ENCODE results near the gene ACER3. TPM values are rescaled to one million over a fixed set of nuclear protein-coding genes. Genes with fewer than 3 reads are reported as not detected.

The ACER3 gene
- total and polyA plus RNA-seq, 4 donors, result 1.9 to 5.9 (median 4.2) TPM

- H3K36me3 ChIP-seq (ENCODE audit: control insufficient read depth in 4 of 4, insufficient read depth in 3 of 4, low read depth in 1 of 4, low read length in 3 of 4), result no peaks in the 10 kb centered on the region
- H3K27me3 ChIP-seq (ENCODE audit: control insufficient read depth in 4 of 4, insufficient read depth in 4 of 4, low read length in 3 of 4), result no peaks in the 10 kb centered on the region
- no peak for DNase-seq (ENCODE audit: low spot score)
- no peak overlapping the region for H3K27ac ChIP-seq (ENCODE audit: low read depth in 1 of 2, low read length in 2 of 2)
- H3K4me1 ChIP-seq (ENCODE audit: control insufficient read depth in 4 of 4, insufficient read depth in 4 of 4, low read length in 3 of 4), result peaks cover 3 to 10% (median 7%) of the 10 kb centered on the region in 4 donors
- peaks cover 0 to 8% (median under 1%) of the 10 kb centered on the region in 4 donors for H3K9me3 ChIP-seq (ENCODE audit: control insufficient read depth in 4 of 4, low read length in 3 of 4)
- WGBS, result 88% methylated on average over 14 of the region's 14 CpGs
- TF ChIP-seq RAD21 (IDR thresholded peaks at IDR 0.05), result no peak
- no peak overlapping the region for H3K4me3 ChIP-seq (ENCODE audit: low read depth in 1 of 3, low read length in 3 of 3)
- no peak overlapping the region for H3K9ac ChIP-seq (ENCODE audit: low read depth in 1 of 2, low read length in 2 of 2)
Observed at GRCh38 chr11:77053217-77054015, 192.7 kb downstream of the ACER3 start.

GRCh38 chr11:77054084-77054483, 193.4 kb downstream of the ACER3 start:
- H3K27ac ChIP-seq (ENCODE audit: low read depth in 1 of 2, low read length in 2 of 2), result no peak overlapping the region
- peaks cover 3 to 10% (median 7%) of the 10 kb centered on the region in 4 donors for H3K4me1 ChIP-seq (ENCODE audit: control insufficient read depth in 4 of 4, insufficient read depth in 4 of 4, low read length in 3 of 4)
- no peak overlapping the region for H3K9ac ChIP-seq (ENCODE audit: low read depth in 1 of 2, low read length in 2 of 2)
- peaks cover 0 to 8% (median under 1%) of the 10 kb centered on the region in 4 donors for H3K9me3 ChIP-seq (ENCODE audit: control insufficient read depth in 4 of 4, low read length in 3 of 4)
- 85% methylated on average over 1 of the region's 1 CpG for WGBS
- no peaks in the 10 kb centered on the region for H3K27me3 ChIP-seq (ENCODE audit: control insufficient read depth in 4 of 4, insufficient read depth in 4 of 4, low read length in 3 of 4)
- no peak overlapping the region for H3K4me3 ChIP-seq (ENCODE audit: low read depth in 1 of 3, low read length in 3 of 3)
- no peak for DNase-seq (ENCODE audit: low spot score)
- no peaks in the 10 kb centered on the region for H3K36me3 ChIP-seq (ENCODE audit: control insufficient read depth in 4 of 4, insufficient read depth in 3 of 4, low read depth in 1 of 4, low read length in 3 of 4)
- TF ChIP-seq FOXA1 (IDR thresholded peaks at IDR 0.05) (no peak), JUND (IDR thresholded peaks at IDR 0.05) (no peak), FOXA2 (IDR thresholded peaks at IDR 0.05) (no peak), RXRA (IDR thresholded peaks at IDR 0.05) (no peak), CTCF (IDR thresholded peaks at IDR 0.05; ENCODE audit: low read depth, low read length, missing input control) (no peak), ATF3 (IDR thresholded peaks at IDR 0.05) (no peak), HNF4G (IDR thresholded peaks at IDR 0.05) (no peak), TAF1 (conservative IDR thresholded peaks at IDR 0.05) (no peak), YY1 (IDR thresholded peaks at IDR 0.05) (no peak), MAX (IDR thresholded peaks at IDR 0.05) (no peak), REST (IDR thresholded peaks at IDR 0.05) (no peak), SP1 (IDR thresholded peaks at IDR 0.05) (no peak)

Measured in liver (tissue), 9 donors.